Mucosa of rectum (tissue), 2 donors: Measurements from ENCODE around the gene HNRNPU.

Source experiments
- H3K27ac ChIP-seq, 2 donors: one replicate each; pipeline ENCODE4 v1.7.0; 2013; ENCODE audit warnings: inconsistent platforms in 2 of 2, low read depth in 2 of 2, low read length in 2 of 2
- H3K27me3 ChIP-seq, 2 donors: one replicate each; pipeline ENCODE4 v1.7.0; 2013; ENCODE audit warnings: low read length in 2 of 2; ENCODE audit not compliant: control insufficient read depth in 2 of 2, insufficient read depth in 2 of 2
- H3K36me3 ChIP-seq, 2 donors: one replicate each; pipeline ENCODE4 v1.7.0; 2013; ENCODE audit warnings: low read length in 2 of 2; ENCODE audit not compliant: control insufficient read depth in 2 of 2, insufficient read depth in 2 of 2
- H3K4me1 ChIP-seq, 2 donors: one replicate each; pipeline ENCODE4 v1.7.0; 2013; ENCODE audit warnings: low read length in 2 of 2, mild to moderate bottlenecking in 1 of 2; ENCODE audit not compliant: control insufficient read depth in 2 of 2, insufficient read depth in 2 of 2
- H3K4me3 ChIP-seq, 2 donors: one replicate each; pipeline ENCODE4 v1.7.0; 2013; ENCODE audit warnings: low read length in 2 of 2
- H3K9ac ChIP-seq, 2 donors: one replicate each; pipeline ENCODE4 v1.7.0; 2013; ENCODE audit warnings: low read length in 2 of 2, low read depth in 1 of 2, mild to moderate bottlenecking in 1 of 2
- H3K9me3 ChIP-seq, 2 donors: one replicate each; pipeline ENCODE4 v1.7.0; 2013; ENCODE audit warnings: low read length in 2 of 2; ENCODE audit not compliant: control insufficient read depth in 2 of 2
- donor health status: healthy.
- donor health status: Normal muscosa, but diverticular disease.

The HNRNPU gene

DNA sequence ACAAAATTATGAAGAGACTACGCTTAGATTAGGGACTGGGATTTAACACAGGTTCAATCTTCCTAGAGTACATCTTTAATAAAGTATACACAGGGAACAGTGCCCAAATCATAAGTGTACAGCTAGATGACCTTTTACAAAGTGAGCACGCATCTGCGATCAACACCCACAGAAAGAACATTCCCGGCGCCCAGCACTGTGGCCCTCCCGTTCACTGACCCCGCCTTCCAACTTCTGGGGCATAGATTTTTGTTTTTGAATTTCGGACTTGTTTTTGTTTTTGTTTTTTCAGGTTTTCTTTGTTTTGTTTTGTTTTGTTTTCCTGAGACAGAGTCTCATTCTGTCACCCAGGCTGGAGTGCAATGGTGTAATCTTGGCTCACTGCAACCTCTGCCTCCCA, 59.5 kb downstream of the HNRNPU start:
- Histone ChIP-seq H3K36me3 (no peaks in the 10 kb centered on the region), H3K9ac (no peak overlapping the region), H3K27me3 (no peaks in the 10 kb centered on the region), H3K4me1 (no peaks in the 10 kb centered on the region), H3K27ac (no peak overlapping the region), H3K4me3 (no peak overlapping the region), H3K9me3 (no peaks in the 10 kb centered on the region)

DNA sequence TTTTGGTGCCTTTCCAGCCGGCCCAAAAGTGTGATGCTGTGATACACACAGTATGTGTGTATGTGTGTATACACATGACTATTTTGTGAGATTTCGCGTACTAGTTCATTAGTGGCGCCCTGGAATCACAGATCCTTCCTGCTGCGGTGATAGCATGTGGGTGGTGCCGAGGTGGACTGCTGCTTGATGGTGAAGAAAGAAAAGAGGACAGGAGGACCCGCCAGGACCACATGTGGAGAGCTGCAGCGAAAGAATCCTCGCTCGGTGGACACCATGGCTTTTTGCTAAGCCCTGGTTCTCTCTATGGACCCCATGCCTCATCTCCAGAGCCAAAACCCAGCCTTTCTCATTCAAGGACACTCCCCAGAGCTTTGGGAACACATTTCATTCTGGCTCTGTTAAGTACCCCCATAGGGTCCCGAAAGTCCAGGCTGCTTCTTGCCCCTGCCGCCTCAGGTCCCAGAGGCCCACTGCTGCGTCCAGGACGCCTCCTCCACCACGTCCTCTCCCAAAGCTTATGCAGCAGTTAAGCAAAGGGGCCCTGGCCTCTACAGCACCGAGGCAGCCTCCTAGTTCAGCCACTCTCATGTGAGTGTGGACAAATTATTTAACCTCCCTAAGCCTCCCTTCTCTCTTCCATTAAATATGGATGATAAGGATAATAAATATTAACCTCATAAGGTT, 61.6 kb downstream of the HNRNPU start:
- no peaks in the 10 kb centered on the region for H3K9me3 ChIP-seq
- no peak overlapping the region for H3K4me3 ChIP-seq
- no peaks in the 10 kb centered on the region for H3K4me1 ChIP-seq
- H3K27me3 ChIP-seq: no peaks in the 10 kb centered on the region
- H3K36me3 ChIP-seq: no peaks in the 10 kb centered on the region
- H3K27ac ChIP-seq: no peak overlapping the region
- H3K9ac ChIP-seq: no peak overlapping the region

DNA sequence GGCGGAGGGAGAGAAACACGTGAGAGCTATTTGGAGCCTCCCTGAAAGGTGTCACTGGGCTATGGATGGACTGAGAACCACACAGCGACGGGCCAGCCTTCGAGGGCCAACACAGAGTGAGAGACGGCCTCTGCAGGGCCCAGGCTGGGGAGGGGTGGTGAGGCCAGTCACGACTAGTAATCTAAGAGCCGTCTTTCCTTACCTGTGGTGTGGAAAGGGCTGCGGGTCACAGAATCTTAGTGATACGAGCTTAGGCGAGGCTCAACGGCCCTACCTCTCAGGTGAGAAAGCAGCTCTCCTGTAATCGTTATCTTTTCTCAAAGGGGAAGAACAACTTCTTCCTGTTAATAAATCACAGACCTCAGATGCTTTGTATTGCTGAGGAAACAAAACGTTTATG, 62.3 kb downstream of the HNRNPU start:
- no peaks in the 10 kb centered on the region for H3K4me1 ChIP-seq
- no peaks in the 10 kb centered on the region for H3K27me3 ChIP-seq
- H3K9ac ChIP-seq: no peak overlapping the region
- H3K36me3 ChIP-seq: no peaks in the 10 kb centered on the region
- no peaks in the 10 kb centered on the region for H3K9me3 ChIP-seq
- no peak overlapping the region for H3K27ac ChIP-seq
- H3K4me3 ChIP-seq: no peak overlapping the region

DNA sequence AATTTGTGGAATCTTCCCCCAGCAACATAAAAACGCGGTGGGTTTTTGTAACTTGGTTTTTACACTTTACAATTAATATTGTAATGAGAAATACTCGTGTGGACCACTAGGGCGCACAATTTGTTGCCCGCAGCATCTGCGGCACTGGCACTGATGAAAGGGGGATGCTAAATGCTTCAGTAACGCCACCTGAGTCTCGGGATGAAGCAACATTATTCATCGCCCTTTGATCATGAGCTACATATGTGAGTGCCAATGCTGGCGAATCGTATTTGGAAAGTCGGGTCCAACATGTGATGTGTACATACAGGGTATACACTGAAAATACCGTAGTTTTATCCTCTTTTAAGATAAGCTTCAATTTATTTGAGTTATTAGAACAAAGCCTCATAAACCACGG, 63.1 kb downstream of the HNRNPU start:
- H3K4me3 ChIP-seq: no peak overlapping the region
- no peaks in the 10 kb centered on the region for H3K36me3 ChIP-seq
- no peak overlapping the region for H3K27ac ChIP-seq
- H3K9ac ChIP-seq: no peak overlapping the region
- H3K27me3 ChIP-seq: no peaks in the 10 kb centered on the region
- no peaks in the 10 kb centered on the region for H3K4me1 ChIP-seq
- H3K9me3 ChIP-seq: no peaks in the 10 kb centered on the region

DNA sequence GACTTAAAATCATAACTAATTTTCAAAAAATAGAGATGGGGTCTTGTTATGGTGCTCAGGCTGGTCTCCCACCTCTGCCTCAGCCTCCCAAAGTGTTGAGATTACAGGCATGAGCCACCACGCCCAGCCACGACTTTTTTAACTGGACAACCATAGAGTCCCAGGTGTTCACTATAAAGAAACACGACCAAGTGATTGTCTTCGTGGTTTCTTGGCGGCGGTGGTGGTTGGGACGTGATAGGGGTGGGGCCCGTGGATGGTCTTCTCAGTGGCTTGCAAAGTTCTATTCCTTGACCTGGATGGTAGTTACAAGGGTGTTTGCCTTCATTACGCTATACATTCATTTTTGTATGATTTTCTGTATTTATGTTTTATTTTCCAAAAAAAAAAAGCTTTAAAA, 63.5 kb downstream of the HNRNPU start:
- Histone ChIP-seq H3K4me1 (no peaks in the 10 kb centered on the region), H3K27me3 (no peaks in the 10 kb centered on the region), H3K4me3 (no peak overlapping the region), H3K9ac (no peak overlapping the region), H3K27ac (no peak overlapping the region), H3K36me3 (no peaks in the 10 kb centered on the region), H3K9me3 (no peaks in the 10 kb centered on the region)
